ENCODE measurements around the gene NUMB.

Gene NUMB

DNA sequence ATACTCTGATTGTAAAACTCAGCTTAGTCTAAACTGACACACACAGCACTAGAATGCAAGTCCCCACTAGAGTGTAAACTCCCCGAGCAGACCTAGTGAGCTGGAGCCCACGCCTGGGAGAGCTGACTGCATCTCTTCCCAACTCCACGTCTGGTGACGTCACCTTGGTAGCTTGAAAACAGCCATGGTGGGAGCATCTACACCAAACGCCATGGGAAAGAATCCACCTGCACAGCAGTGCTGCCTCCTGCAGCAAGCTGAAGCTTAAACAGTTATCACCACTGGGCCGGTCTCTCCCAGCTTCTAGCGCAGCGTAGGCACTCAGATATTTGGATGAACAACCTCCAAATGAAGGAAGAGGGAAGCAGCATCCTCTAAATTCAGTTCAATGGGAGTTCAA lies 225.4 kb downstream of the NUMB start:
- no peak for DNase-seq (ENCODE audit: low read depth in 2 of 2)

DNA sequence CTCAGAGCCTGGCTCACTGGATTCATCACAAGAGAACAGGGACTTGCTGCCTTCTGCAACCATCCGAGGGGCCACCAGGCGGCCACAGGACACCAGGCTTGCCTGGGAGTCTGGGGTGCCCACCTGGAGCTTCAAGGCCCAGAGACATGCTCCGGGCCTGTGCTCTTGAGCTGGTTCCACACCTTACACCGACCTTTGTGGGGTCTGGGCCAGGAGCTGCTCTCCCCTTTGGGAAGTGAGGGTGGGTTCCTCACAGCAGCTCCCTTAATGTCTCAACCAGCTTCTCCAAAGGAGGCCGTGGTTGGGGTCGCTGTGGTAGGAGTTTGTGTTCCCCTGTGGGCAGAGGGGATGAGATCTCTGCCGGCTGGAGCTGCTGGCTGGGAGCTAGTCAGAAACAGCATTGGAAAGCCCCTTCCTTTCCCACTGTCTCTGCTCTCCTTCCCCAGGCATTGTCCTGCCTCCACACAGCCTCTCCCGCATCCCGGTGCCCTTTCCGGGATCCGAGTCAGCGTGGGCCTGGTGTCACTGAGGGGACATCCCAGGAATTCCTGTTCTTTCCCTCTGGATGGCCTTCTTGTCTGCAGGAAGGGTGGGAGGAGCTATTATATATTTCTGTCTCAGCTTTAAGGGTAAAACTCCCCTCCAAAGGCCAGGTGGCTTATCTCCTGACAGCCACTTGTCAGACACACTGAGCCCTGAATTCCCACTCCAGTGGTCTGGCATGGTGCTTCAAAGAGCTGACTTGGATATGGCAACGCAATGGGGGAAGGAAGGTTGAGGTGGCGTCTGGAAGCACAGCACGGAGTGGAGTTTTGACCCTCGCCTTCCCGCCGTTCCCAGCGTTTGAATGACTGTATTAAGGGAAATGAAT lies 226.1 kb downstream of the NUMB start:
- DNase-seq (ENCODE audit: low read depth in 2 of 2) = no peak

DNA sequence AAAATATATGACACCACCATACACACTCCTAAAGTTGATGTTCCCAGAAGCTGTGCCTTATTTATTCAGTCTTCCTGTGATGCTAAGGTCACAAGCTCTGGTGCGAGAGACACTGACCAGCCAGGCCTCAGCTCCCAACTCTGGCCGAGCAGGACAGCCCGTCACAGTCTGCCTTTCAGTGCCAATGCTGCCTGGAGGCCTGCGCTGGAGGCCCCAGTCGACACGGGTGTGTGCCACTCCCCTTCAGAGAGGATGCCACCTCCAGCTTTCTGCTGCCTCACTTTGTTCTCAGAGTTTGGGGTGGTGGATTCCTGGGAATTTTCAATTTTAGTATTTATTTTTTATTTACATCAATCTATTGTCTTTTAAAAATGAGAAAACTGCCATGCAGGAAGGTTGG lies 228.3 kb downstream of the NUMB start:
- no peak for DNase-seq (ENCODE audit: low read depth in 2 of 2)

DNA sequence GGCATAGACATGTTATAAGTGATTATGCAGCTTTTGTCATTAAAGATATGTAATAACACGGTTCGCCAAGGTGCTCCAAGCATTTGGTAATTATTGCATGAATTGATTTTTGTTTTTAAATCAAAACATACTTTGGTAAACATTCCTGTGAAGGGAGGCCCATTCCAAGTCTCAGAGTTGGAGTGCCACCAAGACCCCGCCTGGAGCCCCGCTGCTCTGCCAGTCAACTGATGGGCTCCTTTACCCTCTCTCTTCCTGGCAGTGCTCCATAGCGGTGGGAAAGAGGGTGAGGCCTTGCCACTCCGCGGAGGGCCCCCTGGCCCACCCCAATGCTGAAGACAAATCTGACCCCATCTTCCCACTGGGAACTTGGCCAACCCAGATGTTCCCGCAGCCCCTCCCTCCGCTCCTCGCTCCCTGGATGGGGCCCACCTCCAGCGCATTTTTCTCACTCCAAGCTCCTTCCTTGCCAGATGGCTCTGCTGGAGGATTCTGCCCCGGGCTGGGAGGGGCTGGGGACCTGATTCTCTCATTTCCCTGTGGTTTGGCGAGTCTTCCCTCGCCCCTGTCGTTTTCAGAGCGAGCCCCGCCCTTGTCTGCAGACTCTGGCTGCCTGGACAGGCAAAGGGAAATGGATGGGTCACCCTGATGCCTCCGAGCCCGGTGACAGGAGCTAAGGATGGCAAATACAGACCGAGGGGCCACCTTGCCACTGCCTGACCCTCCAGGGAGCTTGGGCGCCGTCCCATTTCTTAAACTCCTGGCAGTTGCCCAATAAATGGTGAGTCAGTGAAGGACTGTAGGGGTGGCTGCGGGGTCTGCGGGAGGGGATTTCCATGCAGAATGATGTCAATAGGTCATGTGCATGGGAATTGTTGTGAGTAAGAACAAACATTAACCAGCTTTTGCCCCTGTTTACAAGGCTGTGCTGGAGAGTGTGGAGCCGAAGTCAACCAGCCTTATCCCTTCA lies 230.2 kb downstream of the NUMB start:
- no peak for DNase-seq (ENCODE audit: low read depth in 2 of 2)

DNA sequence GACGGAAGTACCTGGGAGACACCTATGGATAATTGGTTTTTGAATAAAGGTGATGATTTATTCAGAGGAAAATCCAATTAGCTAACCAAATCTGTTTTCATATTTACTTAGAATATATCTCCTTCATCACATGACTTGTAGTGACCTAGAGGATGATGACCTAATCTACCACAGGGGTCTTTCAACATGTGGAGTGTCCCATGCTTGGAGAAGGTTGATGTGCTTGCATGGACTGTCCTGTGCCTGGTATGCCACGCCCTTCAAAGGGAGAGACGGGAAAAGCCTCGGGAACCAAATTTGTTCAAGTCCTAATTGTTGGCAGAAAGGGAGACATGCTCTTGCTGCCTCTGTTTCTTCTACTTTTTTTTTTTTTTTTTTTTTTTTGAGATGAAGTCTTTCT lies 232.8 kb downstream of the NUMB start:
- DNase-seq (ENCODE audit: low read depth in 2 of 2) = no peak
